ENCODE measurements around the gene EIF4EBP2. TPM values are rescaled to one million over a fixed set of nuclear protein-coding genes. Genes with fewer than 3 reads are reported as not detected.

Gene EIF4EBP2
- total RNA-seq, 4 donors from 2014 or later = 185 to 225 (median 195) TPM

GRCh38 chr10:70441895-70442309, 38.0 kb downstream of the EIF4EBP2 start:
- TF ChIP-seq CTCF (IDR thresholded peaks at IDR 0.05; ENCODE audit: low read depth) = no peak

GRCh38 chr10:70442332-70442988, 38.5 kb downstream of the EIF4EBP2 start:
- TF ChIP-seq CTCF (IDR thresholded peaks at IDR 0.05; ENCODE audit: low read depth) = no peak

GRCh38 chr10:70444744-70445143, 40.8 kb downstream of the EIF4EBP2 start:
- no peak for TF ChIP-seq CTCF (IDR thresholded peaks at IDR 0.05; ENCODE audit: low read depth)

- no peak for TF ChIP-seq CTCF (IDR thresholded peaks at IDR 0.05; ENCODE audit: low read depth)
Measured at GRCh38 chr10:70445718-70446657, 42.0 kb downstream of the EIF4EBP2 start.

GRCh38 chr10:70448236-70448635, 44.3 kb downstream of the EIF4EBP2 start:
- TF ChIP-seq CTCF (IDR thresholded peaks at IDR 0.05; ENCODE audit: low read depth) = no peak

- no peak for TF ChIP-seq CTCF (IDR thresholded peaks at IDR 0.05; ENCODE audit: low read depth)
Measured at GRCh38 chr10:70455213-70455630, 51.3 kb downstream of the EIF4EBP2 start.

- TF ChIP-seq CTCF (IDR thresholded peaks at IDR 0.05; ENCODE audit: low read depth) = no peak
Measured at GRCh38 chr10:70456164-70456563, 52.2 kb downstream of the EIF4EBP2 start.

Data from subcutaneous adipose tissue (tissue), 4 donors.